Measurements from ENCODE around the gene ALX4.

ALX4 gene

GRCh38 chr11:44224867-44225501 is 85.0 kb downstream of the ALX4 start:
- no peak overlapping the region for H3K4me3 ChIP-seq (ENCODE audit: low read depth, low read length)
- TF ChIP-seq, protein P1, sequence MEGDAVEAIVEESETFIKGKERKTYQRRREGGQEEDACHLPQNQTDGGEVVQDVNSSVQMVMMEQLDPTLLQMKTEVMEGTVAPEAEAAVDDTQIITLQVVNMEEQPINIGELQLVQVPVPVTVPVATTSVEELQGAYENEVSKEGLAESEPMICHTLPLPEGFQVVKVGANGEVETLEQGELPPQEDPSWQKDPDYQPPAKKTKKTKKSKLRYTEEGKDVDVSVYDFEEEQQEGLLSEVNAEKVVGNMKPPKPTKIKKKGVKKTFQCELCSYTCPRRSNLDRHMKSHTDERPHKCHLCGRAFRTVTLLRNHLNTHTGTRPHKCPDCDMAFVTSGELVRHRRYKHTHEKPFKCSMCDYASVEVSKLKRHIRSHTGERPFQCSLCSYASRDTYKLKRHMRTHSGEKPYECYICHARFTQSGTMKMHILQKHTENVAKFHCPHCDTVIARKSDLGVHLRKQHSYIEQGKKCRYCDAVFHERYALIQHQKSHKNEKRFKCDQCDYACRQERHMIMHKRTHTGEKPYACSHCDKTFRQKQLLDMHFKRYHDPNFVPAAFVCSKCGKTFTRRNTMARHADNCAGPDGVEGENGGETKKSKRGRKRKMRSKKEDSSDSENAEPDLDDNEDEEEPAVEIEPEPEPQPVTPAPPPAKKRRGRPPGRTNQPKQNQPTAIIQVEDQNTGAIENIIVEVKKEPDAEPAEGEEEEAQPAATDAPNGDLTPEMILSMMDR (IDR thresholded peaks at IDR 0.05; ENCODE audit: low read depth, low read length) = no peak
- DNase-seq (ENCODE audit: low read depth, low spot score) = no peak
- in situ Hi-C loops (cut with HindIII; ENCODE audit: low sequenced_read_pairs) = no loop called here

DNA sequence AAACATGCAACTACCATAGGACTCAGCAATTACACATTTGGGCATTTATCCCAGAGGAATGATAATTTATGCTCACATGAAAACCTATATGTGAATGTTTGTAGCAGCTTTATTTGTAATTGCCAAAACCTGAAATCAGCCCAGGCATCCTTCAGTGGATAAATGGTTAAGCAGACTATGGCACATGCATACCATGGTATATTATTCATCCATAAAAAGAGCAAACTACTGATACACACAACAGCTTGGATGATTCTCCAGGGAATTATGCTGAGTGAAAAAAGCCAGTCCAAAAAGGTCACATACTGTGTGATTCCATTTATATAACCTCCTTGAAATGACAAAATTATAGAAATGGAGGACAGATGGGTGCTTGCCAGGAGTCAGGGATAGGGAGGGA is 86.7 kb downstream of the ALX4 start:
- H3K4me3 ChIP-seq (ENCODE audit: low read depth, low read length) = no peak overlapping the region
- TF ChIP-seq, protein P1 (IDR thresholded peaks at IDR 0.05; ENCODE audit: low read depth, low read length) = no peak
- in situ Hi-C loops (cut with HindIII; ENCODE audit: low sequenced_read_pairs) = no loop called here
- DNase-seq (ENCODE audit: low read depth, low spot score) = peak; percentile 28

DNA sequence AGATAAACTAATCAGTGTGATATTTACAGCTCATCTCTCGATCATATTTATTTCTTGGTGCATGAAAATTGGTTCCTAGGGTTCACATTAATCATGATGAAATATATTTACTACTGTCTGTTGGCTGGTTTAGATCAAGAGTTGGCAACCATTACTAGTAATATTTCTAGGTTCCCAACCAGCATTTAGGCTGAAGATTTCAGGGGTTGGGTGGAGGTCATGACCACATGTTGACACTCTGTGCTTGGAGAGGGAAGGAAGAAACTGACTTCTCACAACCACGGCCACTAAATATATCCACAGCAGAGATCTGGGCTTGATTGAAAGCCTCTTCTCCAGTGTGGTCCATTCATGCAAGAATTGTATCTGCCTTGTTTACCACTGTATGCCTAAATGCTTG is 87.9 kb downstream of the ALX4 start:
- TF ChIP-seq, protein P1 (IDR thresholded peaks at IDR 0.05; ENCODE audit: low read depth, low read length) = no peak
- DNase-seq (ENCODE audit: low read depth, low spot score) = no peak
- in situ Hi-C loops (cut with HindIII; ENCODE audit: low sequenced_read_pairs) = no loop called here
- H3K4me3 ChIP-seq (ENCODE audit: low read depth, low read length) = no peak overlapping the region

GRCh38 chr11:44221456-44221855 is 88.5 kb downstream of the ALX4 start:
- DNase-seq (ENCODE audit: low read depth, low spot score) = no peak

DNA sequence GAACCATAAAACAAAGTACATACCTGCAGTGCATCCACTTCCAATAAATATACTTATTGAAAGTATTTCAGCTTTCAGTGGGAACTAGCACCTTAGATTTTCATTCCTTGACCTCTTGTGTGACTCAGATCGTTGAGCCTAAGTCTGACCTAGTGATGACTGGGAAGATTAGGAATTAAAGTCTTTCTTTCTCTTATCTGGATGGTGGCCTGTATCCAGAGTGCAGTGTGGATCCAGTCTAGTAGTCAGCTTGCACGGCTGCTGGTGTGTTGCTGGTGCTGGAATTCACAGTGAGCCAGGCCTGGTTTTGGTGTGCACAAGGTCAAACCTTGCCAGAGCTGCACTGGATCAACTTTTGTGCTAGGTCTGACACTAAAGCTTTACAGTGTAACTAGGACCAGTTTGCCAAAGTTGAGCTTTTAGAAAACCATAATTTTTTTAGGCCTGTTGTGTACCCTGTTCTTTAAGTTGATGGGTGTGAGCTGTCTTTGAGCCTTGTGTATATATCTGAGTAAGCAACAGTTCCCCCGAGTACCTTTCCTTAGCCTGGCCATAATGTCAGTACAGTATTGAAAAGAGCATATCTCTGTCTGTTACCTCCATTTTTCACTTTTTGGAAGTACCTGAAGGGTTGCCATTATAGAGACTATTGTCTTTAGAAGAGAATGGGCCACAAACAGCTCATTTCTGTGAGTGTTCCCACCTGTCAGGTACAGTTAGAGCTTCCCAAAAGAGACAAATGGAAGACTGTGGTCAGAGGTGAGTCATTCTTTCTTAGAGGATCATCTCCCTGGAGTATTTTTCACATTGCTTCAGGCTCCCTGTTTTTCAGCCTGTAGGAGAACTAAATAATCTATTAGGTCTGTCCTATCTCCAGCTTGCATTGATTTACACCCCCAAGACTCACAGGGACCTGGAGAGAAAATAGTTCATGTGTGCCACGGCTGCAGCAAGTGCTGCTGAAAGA is 89.8 kb downstream of the ALX4 start:
- TF ChIP-seq, protein P1 (IDR thresholded peaks at IDR 0.05; ENCODE audit: low read depth, low read length) = no peak
- no peak for DNase-seq (ENCODE audit: low read depth, low spot score)
- in situ Hi-C loops (cut with HindIII; ENCODE audit: low sequenced_read_pairs) = no loop called here
- no peak overlapping the region for H3K4me3 ChIP-seq (ENCODE audit: low read depth, low read length)

More at GRCh38 chr11:44221456-44221855, 88.5 kb downstream of the ALX4 start:
- TF ChIP-seq, protein P1 (IDR thresholded peaks at IDR 0.05; ENCODE audit: low read depth, low read length) = no peak
- in situ Hi-C loops (cut with HindIII; ENCODE audit: low sequenced_read_pairs) = no loop called here
- no peak overlapping the region for H3K4me3 ChIP-seq (ENCODE audit: low read depth, low read length)

- DNase-seq (ENCODE audit: low read depth, low spot score) = no peak
- H3K4me3 ChIP-seq (ENCODE audit: low read depth, low read length) = no peak overlapping the region
- in situ Hi-C loops (cut with HindIII; ENCODE audit: low sequenced_read_pairs) = no loop called here
- TF ChIP-seq, protein P1 (IDR thresholded peaks at IDR 0.05; ENCODE audit: low read depth, low read length) = no peak
Observed at GRCh38 chr11:44217432-44217831, 92.5 kb downstream of the ALX4 start.
